Stimulated activated CD8-positive, alpha-beta memory T cell treated with anti-CD3 and anti-CD28 coated beads, Interleukin-7, amount 100 ng/mL, for 24 hours (primary cell): ENCODE data around the gene GHR.
"Not testable (repeated sequence)": the region's sequence is repeated elsewhere in the genome, so short reads cannot be mapped to it uniquely, and the experiment has no call there.

Experiments
- DNase-seq: peaks from one replicate; pipeline ENCODE4 v3.0.0-alpha.2; 2020; ENCODE audit warnings: low read depth

The GHR gene

DNA sequence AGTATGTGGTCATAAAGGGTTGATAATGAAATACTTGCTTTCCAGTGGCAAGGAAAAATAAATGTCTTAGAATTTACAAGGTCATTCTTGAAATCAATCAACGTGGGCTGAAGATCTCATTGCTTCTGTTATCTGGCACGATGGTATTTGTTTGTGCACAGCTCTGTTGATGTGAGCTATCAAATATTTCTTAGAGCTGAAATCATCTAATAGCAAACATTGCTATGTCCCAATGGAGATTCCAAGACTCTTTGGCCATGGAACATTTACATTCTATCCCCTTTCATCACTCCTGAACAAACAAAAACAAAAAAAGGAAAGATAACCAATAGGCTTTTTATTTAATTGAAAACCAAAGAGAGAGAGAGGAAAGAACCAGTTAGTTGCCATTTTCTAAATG lies 221.9 kb downstream of the GHR start:
- no peak for DNase-seq

DNA sequence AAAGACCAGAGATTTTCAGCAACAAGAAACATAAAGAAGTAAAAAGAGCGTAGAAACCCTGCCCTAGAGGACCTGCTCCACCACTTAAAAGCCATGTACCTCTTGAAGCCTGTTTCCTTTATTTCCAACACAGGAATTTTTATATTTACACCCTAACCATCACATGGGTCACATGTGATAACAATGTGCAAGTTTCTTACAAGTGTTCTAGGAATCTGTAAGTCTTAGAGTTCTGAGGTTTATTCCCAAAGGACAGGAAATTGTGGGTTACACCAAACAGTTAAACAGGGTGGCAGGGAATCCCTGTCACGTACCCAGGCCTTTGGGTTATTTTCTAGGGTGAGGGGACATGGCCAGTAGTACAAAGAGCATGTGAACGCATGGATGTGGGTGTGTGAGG lies 224.8 kb downstream of the GHR start:
- no peak for DNase-seq

DNA sequence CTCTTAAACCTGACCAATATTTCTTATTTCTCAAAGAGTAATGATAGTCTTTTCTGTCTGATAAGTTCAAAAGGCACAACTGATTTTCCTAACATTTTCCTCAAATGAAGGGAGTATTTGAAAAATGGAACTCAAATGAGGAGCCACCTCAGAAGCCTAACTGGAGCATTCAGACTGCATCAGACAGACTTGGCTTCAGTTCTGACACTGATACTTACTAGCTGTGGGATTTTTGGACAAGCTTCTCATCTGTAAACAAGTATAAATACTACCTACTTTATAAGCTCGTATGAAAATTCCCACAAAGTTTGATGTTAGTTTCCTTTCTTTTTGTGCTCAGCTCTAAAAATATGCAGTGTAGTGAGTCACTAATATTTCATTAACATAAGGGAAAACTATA lies 225.7 kb downstream of the GHR start:
- no peak for DNase-seq

GRCh38 chr5:42650084-42650483 lies 226.8 kb downstream of the GHR start:
- DNase-seq: no peak

DNA sequence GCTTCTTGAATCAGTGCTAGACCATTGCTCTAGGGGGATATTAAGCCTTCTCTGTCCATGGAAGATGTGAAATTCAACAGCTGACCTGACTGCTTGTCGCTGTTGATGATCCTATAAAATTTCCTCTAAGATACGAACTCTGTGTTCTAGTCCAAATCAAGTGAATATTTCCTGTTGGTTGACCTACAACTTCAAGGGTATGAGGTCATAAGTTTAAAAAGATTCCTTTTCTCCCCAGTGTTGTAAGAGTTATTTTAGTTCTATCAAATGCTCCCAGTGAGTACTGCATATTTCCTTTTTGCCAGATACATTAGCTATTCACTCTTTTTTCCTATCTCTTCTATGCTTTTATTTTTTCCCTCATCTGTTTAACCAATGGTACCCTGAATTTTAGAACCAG lies 230.5 kb downstream of the GHR start:
- DNase-seq: no peak

GRCh38 chr5:42654645-42655044 lies 231.4 kb downstream of the GHR start:
- no peak for DNase-seq

- DNase-seq: no peak
These were observed 232.9 kb downstream of the GHR start for GRCh38 chr5:42655982-42656650.

DNA sequence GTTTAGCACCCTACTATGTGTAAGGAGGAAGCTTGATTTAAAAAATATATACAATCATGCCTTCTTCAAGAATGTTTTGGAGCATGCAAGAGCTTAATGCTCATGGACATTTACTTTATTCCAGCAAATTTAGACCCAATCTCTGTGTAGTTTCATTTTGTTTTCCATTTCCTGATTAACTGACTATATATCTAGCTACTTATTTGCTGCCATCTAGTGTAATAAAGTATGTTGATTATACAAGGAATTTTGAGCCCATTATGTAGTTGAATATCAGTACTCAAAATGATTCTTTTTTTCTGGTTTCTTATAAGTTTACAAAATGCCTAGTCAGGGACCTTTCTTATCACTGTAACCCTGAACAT lies 233.4 kb downstream of the GHR start:
- no peak for DNase-seq

DNA sequence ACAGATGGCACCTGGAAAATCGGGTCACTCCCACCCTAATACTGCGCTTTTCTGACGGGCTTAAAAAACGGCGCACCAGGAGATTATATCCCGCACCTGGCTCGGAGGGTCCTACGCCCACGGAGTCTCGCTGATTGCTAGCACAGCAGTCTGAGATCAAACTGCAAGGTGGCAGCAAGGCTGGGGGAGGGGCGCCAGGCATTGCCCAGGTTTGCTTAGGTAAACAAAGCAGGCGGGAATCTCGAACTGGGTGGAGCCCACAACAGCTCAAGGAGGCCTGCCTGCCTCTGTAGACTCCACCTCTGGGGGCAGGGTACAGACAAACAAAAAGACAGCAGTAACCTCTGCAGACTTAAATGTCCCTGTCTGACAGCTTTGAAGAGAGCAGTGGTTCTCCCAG lies 236.6 kb downstream of the GHR start:
- DNase-seq: not testable (repeated sequence)

GRCh38 chr5:42665857-42666256 lies 242.6 kb downstream of the GHR start:
- DNase-seq: no peak

GRCh38 chr5:42666869-42667268 lies 243.6 kb downstream of the GHR start:
- no peak for DNase-seq

- no peak for DNase-seq
These were observed 245.0 kb downstream of the GHR start for GRCh38 chr5:42668254-42668653.

GRCh38 chr5:42672925-42673324 lies 249.7 kb downstream of the GHR start:
- no peak for DNase-seq

DNA sequence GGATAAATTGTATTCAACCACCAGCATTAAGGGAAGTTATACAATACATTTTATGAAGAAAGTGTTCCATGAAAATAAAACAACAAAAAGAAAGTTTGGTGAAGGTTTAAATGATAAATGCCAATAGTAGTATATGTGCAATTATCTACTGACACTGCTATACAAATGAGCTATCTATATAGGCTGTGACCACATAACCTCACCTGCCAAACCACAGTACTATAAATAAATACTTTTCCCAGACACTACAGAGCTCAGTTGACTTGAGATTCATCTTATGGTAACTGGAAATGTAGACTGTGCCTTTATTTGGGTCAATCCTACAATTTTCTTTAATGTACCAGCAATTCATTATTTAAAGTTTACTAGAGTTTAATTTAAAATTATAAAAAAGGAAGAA lies 252.4 kb downstream of the GHR start:
- DNase-seq: no peak

DNA sequence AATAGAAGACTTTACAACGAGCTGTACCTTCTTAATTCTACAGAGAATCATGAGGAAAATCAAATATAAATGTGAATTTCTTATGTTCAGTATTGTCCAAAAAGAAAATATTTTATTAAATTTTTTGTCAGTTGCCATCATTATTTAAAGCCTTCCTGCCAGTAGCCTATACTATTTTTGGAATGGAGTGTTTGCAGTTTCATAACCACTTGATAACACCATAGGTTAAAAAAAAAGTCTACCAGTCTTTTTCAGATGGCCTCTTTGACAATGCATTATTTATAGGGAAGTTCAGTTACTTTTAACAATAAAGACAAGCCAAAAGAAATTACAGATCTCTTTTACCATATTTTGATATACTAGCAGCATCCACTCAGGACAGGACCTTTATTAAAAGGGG lies 253.1 kb downstream of the GHR start:
- no peak for DNase-seq

DNA sequence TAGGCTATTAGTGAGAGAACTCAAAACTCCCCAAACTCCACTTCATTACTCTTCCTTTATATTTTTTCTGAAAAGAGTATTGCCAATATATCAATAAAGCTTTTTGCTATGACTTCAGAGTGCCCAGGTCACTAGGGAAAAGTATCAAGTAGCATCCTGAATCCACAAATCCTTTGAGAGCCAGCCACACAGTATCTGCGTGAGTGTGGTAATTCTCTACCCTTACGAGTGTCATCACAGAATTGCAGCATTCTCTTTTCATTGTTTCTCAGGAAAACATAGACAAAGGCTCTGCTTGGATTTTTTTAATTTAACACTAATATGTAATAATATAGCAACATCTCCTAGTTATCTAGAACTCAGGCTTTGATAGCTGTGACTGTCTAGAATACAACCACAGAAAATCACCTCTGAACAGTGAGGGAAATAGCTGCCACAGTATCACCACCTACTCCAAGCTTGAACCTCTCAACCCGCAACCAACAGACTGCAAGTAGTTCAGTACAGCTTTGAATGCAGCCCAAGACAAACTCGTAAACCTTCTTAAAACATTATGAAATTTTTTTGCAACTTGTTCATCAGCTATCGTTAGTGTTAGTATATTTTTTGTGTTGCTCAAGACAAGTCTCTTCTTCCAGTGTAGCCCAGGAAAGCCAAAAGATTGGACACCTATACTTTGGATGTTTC lies 254.1 kb downstream of the GHR start:
- DNase-seq: no peak

DNA sequence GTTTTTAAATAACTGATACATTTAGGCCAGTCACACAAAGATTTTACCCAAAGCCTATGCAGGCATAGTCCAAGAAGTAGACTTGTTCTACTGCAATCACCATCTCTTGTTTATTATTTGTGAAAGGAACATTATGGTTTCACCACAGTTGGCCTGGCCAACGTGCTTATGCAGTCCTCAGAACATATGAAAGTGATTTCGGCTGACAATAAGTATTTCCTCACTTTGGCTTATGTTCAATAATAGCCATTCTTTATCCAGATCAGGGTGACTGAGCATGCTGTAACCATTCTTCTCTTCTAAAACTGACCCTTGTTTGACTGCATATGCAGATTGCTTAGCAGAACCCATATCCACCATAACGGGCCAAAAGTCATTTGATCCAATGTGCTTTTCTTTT lies 256.8 kb downstream of the GHR start:
- DNase-seq: no peak

- not testable (repeated sequence) for DNase-seq
These were observed 261.8 kb downstream of the GHR start for GRCh38 chr5:42685078-42685477.

- DNase-seq: no peak
These were observed 266.2 kb downstream of the GHR start for GRCh38 chr5:42689391-42689790.

- DNase-seq: no peak
These were observed 268.2 kb downstream of the GHR start for GRCh38 chr5:42691413-42691937.

- no peak for DNase-seq
These were observed 278.3 kb downstream of the GHR start for GRCh38 chr5:42701351-42702059.

DNA sequence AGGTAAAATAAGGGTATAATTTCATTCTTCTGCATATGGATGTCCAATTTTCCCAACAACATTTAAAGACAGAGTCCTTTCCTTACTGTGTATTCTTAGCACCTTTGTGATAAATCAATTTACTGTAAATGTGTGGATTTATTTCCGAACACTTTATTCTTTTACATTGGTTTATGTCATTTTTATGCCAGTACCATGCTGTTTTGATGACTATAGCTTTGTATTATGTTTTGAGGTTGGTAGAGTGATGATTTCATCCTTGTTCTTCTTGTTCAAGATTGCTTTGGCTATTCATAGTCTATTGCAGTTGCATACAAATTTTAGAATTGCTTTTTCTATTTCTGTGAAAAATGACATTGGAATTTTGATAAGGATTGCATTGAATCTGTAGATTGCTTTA lies 280.0 kb downstream of the GHR start:
- DNase-seq: no peak

GRCh38 chr5:42715785-42716184 lies 292.5 kb downstream of the GHR start:
- no peak for DNase-seq
